ENCODE measurements around the gene STK17B.

DNA sequence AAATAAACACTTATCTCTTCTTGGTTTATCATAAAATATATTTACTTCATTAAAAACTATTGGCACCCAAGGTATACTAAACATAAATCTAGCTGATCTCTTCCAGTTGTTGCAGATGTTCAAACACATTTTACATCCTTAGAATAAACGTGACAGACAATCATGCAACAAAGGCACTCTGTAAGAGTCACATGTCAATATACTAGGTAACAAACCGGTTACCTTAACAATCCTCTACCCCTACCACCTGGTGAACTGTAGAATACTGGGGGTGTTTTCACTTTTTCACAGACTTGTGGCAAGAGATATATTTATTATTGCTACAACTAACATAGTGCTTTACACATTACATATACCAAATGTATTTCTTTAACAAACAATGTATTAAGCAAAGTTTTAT, 15.8 kb downstream of the STK17B start:
- TF ChIP-seq, protein P1, sequence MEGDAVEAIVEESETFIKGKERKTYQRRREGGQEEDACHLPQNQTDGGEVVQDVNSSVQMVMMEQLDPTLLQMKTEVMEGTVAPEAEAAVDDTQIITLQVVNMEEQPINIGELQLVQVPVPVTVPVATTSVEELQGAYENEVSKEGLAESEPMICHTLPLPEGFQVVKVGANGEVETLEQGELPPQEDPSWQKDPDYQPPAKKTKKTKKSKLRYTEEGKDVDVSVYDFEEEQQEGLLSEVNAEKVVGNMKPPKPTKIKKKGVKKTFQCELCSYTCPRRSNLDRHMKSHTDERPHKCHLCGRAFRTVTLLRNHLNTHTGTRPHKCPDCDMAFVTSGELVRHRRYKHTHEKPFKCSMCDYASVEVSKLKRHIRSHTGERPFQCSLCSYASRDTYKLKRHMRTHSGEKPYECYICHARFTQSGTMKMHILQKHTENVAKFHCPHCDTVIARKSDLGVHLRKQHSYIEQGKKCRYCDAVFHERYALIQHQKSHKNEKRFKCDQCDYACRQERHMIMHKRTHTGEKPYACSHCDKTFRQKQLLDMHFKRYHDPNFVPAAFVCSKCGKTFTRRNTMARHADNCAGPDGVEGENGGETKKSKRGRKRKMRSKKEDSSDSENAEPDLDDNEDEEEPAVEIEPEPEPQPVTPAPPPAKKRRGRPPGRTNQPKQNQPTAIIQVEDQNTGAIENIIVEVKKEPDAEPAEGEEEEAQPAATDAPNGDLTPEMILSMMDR (conservative IDR thresholded peaks at IDR 0.05; ENCODE audit: low read length): no peak
- TF ChIP-seq EZH2phosphoT487 (IDR thresholded peaks at IDR 0.05; ENCODE audit: borderline replicate concordance, low read depth, low read length): no peak

Data from OCI-LY7 (cell line).